Activated CD4-positive, alpha-beta T cell treated with anti-CD3 and anti-CD28 coated beads, Interleukin-2, amount 50 U/mL, for 48 hours (primary cell): ENCODE data around the gene IKBIP.
"Not testable (repeated sequence)": the region's sequence is repeated elsewhere in the genome, so short reads cannot be mapped to it uniquely, and the experiment has no call there.

Source experiments
- DNase-seq, 2 experiments: peaks; one replicate each; pipeline ENCODE4 v3.0.0-alpha.2; 2020

Gene IKBIP

GRCh38 chr12:98635657-98636323, 8.8 kb downstream of the IKBIP start:
- no peak for DNase-seq

- no peak for DNase-seq
These were observed 25.6 kb downstream of the IKBIP start for GRCh38 chr12:98618952-98619351.

GRCh38 chr12:98612696-98613334, 31.8 kb downstream of the IKBIP start:
- no peak for DNase-seq

- no peak for DNase-seq
These were observed 34.0 kb downstream of the IKBIP start for GRCh38 chr12:98610596-98610995.

GRCh38 chr12:98606359-98606988, 38.1 kb downstream of the IKBIP start:
- no peak for DNase-seq

GRCh38 chr12:98601924-98602323, 42.7 kb downstream of the IKBIP start:
- no peak for DNase-seq

- not testable (repeated sequence) for DNase-seq
These were observed 47.3 kb downstream of the IKBIP start for GRCh38 chr12:98597313-98597712.

- no peak for DNase-seq
These were observed 49.2 kb downstream of the IKBIP start for GRCh38 chr12:98595243-98595988.

- peak; percentile 25 to 33 for DNase-seq
These were observed 50.3 kb downstream of the IKBIP start for GRCh38 chr12:98594050-98594835.

GRCh38 chr12:98593351-98594049, 51.1 kb downstream of the IKBIP start, which contains the start of gene SLC25A3:
Gene SLC25A3, plus strand, starts transcription at chr12:98593686. Its CDS starts 293 bp downstream, at chr12:98593979.
- peak; percentile 92 for DNase-seq

- DNase-seq, result no peak
These were observed 51.7 kb downstream of the IKBIP start for GRCh38 chr12:98592825-98593322.

- no peak for DNase-seq
These were observed 53.4 kb downstream of the IKBIP start for GRCh38 chr12:98591209-98591608.

- no peak for DNase-seq
These were observed 57.5 kb downstream of the IKBIP start for GRCh38 chr12:98587084-98587483.

- no peak for DNase-seq
These were observed 62.5 kb downstream of the IKBIP start for GRCh38 chr12:98582093-98582492.

- DNase-seq, result no peak
These were observed 63.5 kb downstream of the IKBIP start for GRCh38 chr12:98581101-98581500.

GRCh38 chr12:98580695-98581094, 63.9 kb downstream of the IKBIP start:
- no peak for DNase-seq

- no peak for DNase-seq
These were observed 64.8 kb downstream of the IKBIP start for GRCh38 chr12:98579835-98580234.

- DNase-seq, result no peak
These were observed 65.2 kb downstream of the IKBIP start for GRCh38 chr12:98579347-98579746.

GRCh38 chr12:98578821-98579220, 65.8 kb downstream of the IKBIP start:
- DNase-seq, result no peak

GRCh38 chr12:98578392-98578791, 66.2 kb downstream of the IKBIP start:
- DNase-seq, result no peak

- DNase-seq, result not testable (repeated sequence)
These were observed 67.8 kb downstream of the IKBIP start for GRCh38 chr12:98576795-98577194.

- no peak for DNase-seq
These were observed 69.6 kb downstream of the IKBIP start for GRCh38 chr12:98575013-98575412.
